ENCODE results near the gene ARID1B. TPM values are rescaled to one million over a fixed set of nuclear protein-coding genes. Genes with fewer than 3 reads are reported as not detected.
A peak's percentile ranks its signal among the peaks of the same experiment; 100 is the strongest.

Gene ARID1B
- total and polyA plus RNA-seq, 9 of the 15 experiments (the other 6 are each of a cell fraction or from before 2014, with no cell fraction given) = 12.5 to 50.5 (median 25.8) TPM

DNA sequence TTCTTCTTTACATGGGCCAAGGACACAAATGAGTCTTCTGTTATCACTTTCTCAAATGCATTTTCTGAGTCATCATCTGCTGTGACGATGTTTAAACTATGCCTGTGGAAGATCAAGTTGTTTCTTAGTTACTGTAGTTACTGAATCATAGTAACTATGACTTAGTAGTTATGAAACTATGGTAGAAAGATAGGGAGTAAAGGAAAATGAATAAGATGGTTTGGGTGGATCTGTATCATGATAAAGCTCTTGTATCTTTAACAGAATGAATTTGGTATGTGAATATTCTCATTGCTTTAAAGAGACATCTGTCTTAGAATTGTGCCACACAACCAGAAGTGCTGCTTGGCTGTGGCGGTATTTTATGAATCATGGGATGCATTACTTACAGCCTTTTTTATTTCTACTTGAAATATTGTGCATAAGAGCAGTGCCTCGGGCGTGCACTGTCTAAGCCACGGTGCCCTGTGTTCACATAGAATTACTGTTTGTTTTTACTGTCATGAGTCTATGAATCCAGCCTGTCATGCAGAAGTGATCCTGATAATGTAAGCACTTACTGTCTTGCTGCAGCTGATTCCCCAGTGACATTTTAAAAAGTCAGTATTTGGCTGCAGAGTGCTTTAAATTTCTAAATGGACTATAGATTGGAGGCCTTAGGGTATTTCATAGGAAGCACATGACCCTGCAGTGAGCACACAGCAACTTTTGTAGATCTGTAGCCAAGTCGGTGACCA, 330.9 kb downstream of the ARID1B start (continued):
- TF ChIP-seq ZNF316 (IDR thresholded peaks at IDR 0.05) = peak; percentile 76
- peak; percentile 87 for TF ChIP-seq ARID1B (IDR thresholded peaks at IDR 0.05)
- TF ChIP-seq ESRRB (CRISPR knock-in tag; IDR thresholded peaks at IDR 0.05; ENCODE audit: borderline replicate concordance) = no peak
- 0 out of 2 replicates have a peak, but pooled peaks have one; percentile 23 for TF ChIP-seq MYBL2 (IDR thresholded peaks at IDR 0.05; ENCODE audit: low read depth)
- TF ChIP-seq MYBL2 (CRISPR knock-in tag; IDR thresholded peaks at IDR 0.05; ENCODE audit: borderline replicate concordance) = no peak
- no peak for TF ChIP-seq ETV1 (tag; conservative IDR thresholded peaks at IDR 0.05; ENCODE audit: low read depth)
- TF ChIP-seq, protein P1, sequence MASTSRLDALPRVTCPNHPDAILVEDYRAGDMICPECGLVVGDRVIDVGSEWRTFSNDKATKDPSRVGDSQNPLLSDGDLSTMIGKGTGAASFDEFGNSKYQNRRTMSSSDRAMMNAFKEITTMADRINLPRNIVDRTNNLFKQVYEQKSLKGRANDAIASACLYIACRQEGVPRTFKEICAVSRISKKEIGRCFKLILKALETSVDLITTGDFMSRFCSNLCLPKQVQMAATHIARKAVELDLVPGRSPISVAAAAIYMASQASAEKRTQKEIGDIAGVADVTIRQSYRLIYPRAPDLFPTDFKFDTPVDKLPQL (IDR thresholded peaks at IDR 0.05; ENCODE audit: extremely low read depth, insufficient read length) = no peak
- TF ChIP-seq DPF2 (IDR thresholded peaks at IDR 0.05) = peak; percentile 93
- peak; percentile 57; the same call in 1 of the 2 replicates for TF ChIP-seq GATAD2B (IDR thresholded peaks at IDR 0.05; ENCODE audit: borderline replicate concordance)
- TF ChIP-seq CBFA2T3 (IDR thresholded peaks at IDR 0.05) = peak; percentile 69
- TF ChIP-seq FOXJ2 (tag; IDR thresholded peaks at IDR 0.05) = peak; percentile 97
- TF ChIP-seq CCNT2 (IDR thresholded peaks at IDR 0.05; ENCODE audit: borderline replicate concordance, extremely low read depth, insufficient read length, low read depth, low read length) = no peak
- TF ChIP-seq SMARCE1 (IDR thresholded peaks at IDR 0.05) = peak; percentile 90
- peak; percentile 63 for TF ChIP-seq BRD9 (IDR thresholded peaks at IDR 0.05; ENCODE audit: low read depth, partially characterized antibody)
- TF ChIP-seq HDAC2 (IDR thresholded peaks at IDR 0.05) = peak; percentile 64; the same call in 1 of the 2 replicates
- TF ChIP-seq THRAP3 (IDR thresholded peaks at IDR 0.05; ENCODE audit: borderline replicate concordance) = no peak
- peak; percentile 90 for TF ChIP-seq SMARCA4 (IDR thresholded peaks at IDR 0.05)
- TF ChIP-seq MAFG (tag; conservative IDR thresholded peaks at IDR 0.05) = peak; percentile 82
- TF ChIP-seq TOE1 (IDR thresholded peaks at IDR 0.05; ENCODE audit: borderline replicate concordance) = 0 out of 2 replicates have a peak, but pooled peaks have one; percentile 29
- no peak for TF ChIP-seq TOE1 (CRISPR knock-in tag; IDR thresholded peaks at IDR 0.05; ENCODE audit: borderline replicate concordance, low read depth)
- TF ChIP-seq ZKSCAN1 (IDR thresholded peaks at IDR 0.05; ENCODE audit: low read depth, low read length) = no peak
- TF ChIP-seq ZNF764 (CRISPR knock-in tag; IDR thresholded peaks at IDR 0.05; ENCODE audit: low read depth) = no peak
- TF ChIP-seq ZFP1 (CRISPR knock-in tag; IDR thresholded peaks at IDR 0.05) = no peak
- TF ChIP-seq ZNF589 (CRISPR knock-in tag; IDR thresholded peaks at IDR 0.05; ENCODE audit: low read depth) = no peak
- TF ChIP-seq TRIM24 (IDR thresholded peaks at IDR 0.05) = peak in 1 of 2 experiments; percentile 56; a peak in 1 of 4 replicates
- TF ChIP-seq BACH1 (tag; IDR thresholded peaks at IDR 0.05) = 0 out of 2 replicates have a peak, but pooled peaks have one; percentile 48
- peak; percentile 55; the same call in 1 of the 2 replicates for TF ChIP-seq ATF7 (IDR thresholded peaks at IDR 0.05)
- TF ChIP-seq, protein P2, sequence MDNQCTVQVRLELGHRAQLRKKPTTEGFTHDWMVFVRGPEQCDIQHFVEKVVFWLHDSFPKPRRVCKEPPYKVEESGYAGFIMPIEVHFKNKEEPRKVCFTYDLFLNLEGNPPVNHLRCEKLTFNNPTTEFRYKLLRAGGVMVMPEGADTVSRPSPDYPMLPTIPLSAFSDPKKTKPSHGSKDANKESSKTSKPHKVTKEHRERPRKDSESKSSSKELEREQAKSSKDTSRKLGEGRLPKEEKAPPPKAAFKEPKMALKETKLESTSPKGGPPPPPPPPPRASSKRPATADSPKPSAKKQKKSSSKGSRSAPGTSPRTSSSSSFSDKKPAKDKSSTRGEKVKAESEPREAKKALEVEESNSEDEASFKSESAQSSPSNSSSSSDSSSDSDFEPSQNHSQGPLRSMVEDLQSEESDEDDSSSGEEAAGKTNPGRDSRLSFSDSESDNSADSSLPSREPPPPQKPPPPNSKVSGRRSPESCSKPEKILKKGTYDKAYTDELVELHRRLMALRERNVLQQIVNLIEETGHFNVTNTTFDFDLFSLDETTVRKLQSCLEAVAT (IDR thresholded peaks at IDR 0.05) = no peak
- TF ChIP-seq ZNF584 (CRISPR knock-in tag; IDR thresholded peaks at IDR 0.05; ENCODE audit: low read depth) = 0 out of 2 replicates have a peak, but pooled peaks have one; percentile 29
- TF ChIP-seq FOS (IDR thresholded peaks at IDR 0.05; ENCODE audit: extremely low read depth, insufficient read length) = peak; percentile 67
